ENCODE measurements around the gene CTIF.

Gene CTIF

DNA sequence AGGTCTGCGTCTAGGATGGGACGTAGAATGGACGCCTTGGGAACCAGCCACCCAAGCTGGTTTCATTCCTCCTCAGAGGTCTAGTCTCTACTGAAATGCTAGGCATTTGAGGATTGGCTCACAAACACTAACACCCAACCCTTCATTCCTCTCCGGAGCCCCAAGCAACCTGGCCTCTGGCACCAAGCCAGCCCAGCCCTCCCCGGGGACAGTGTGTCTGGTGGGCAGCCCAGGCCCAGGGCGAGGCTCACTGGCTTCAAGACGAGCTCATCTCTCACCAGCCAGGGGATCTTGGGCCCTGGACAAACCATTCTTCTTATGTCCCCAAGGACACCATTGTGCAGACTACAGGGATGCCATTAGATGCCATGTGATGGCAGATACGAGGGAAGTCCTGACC, 182.5 kb downstream of the CTIF start:
- Histone ChIP-seq H3K9ac (no peak overlapping the region), H4K20me1 (no peaks in the 10 kb centered on the region), H3K4me3 (no peak overlapping the region), H3K36me3 (peaks cover 20% of the 10 kb centered on the region; the same call in 1 of the 2 replicates), H3K9me3 (peaks cover 7% of the 10 kb centered on the region), H3K4me2 (peak overlapping the region; percentile 22), H3K27ac (no peak overlapping the region), H3K4me1 (peaks cover 34% of the 10 kb centered on the region), H3K27me3 (no peaks in the 10 kb centered on the region)
- TF ChIP-seq Cebpa-rat (IDR thresholded peaks at IDR 0.05), result no peak

DNA sequence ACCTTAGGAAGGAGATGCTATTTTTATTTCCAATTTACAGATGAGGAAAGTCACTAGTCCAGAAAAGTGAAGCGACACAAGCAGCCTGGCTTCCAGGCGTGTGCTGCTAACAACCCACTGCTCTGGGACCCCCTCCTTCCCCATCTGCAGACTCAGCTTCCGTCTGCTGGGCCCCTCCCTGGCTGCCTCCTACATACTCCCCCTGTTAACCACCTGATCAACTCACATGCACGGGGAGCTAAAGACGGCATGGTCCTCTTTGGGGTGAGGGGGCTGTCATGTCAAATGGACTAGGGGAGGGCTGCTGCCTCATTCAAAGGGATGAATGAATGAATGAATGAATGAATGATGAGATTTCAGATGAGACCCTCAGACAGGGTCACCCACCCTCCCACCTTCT, 184.2 kb downstream of the CTIF start:
- Histone ChIP-seq H3K9me3 (peaks cover 23% of the 10 kb centered on the region), H3K4me1 (peaks cover 34% of the 10 kb centered on the region), H4K20me1 (no peaks in the 10 kb centered on the region), H3K4me3 (no peak overlapping the region), H3K27me3 (no peaks in the 10 kb centered on the region), H3K36me3 (peaks cover 33% of the 10 kb centered on the region), H3K27ac (no peak overlapping the region), H3K9ac (no peak overlapping the region), H3K4me2 (0 out of 2 replicates have a peak overlapping the region, but pooled peaks have one; percentile 39)
- TF ChIP-seq Cebpa-rat (IDR thresholded peaks at IDR 0.05), result no peak

DNA sequence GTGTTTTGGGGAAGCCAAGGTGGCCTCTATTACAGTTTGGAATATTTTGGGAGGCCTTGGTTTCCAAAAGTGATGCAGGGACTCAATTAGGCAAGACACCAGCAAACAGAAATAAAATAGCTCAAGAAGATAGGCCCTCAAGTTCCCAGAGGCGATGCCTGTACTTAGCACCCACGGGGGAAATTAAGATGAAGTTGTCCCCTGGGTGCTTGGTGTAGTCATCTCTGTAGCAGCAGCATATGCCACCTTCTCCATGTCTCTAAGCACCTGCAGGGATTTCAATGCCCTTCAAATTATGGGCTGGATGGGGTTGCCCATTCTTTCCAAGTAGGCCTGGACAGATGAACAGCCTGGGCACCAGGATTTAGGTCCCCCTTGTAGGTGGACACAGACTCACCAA, 185.0 kb downstream of the CTIF start:
- peak overlapping the region; percentile 39; the same call in 1 of the 2 replicates for H3K4me2 ChIP-seq
- H3K27ac ChIP-seq, result no peak overlapping the region
- H3K27me3 ChIP-seq, result no peaks in the 10 kb centered on the region
- no peak for TF ChIP-seq Cebpa-rat (IDR thresholded peaks at IDR 0.05)
- peaks cover 34% of the 10 kb centered on the region for H3K4me1 ChIP-seq
- H3K4me3 ChIP-seq, result no peak overlapping the region
- H3K9me3 ChIP-seq, result peaks cover 23% of the 10 kb centered on the region
- no peaks in the 10 kb centered on the region for H4K20me1 ChIP-seq
- H3K9ac ChIP-seq, result no peak overlapping the region
- peaks cover 26% of the 10 kb centered on the region for H3K36me3 ChIP-seq

DNA sequence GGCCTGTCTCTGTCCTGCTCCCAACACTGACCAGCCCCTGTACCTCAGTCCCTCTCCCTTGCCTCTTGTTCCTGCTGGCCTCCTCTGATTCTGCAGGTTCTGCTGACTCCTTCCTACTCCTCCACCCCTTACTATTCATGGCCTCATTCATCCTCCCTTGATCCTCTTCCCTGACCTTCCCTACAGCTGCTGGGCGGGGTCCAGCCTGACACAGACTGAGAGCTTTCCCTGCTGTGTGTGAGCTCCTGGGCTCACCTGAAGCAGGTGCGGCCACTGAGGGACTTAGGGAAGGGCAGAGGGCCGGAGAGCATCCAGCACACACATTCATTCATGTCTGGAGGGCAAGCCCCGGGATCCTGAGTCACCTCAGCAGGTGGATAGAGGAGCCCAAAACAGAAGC, 185.6 kb downstream of the CTIF start:
- TF ChIP-seq Cebpa-rat (IDR thresholded peaks at IDR 0.05), result no peak
- no peak overlapping the region for H3K9ac ChIP-seq
- H3K4me3 ChIP-seq, result no peak overlapping the region
- H3K4me2 ChIP-seq, result peak overlapping the region; percentile 16; the same call in 1 of the 2 replicates
- 0 out of 2 replicates have a peak overlapping the region, but pooled peaks have one; percentile 3 for H3K27ac ChIP-seq
- H3K9me3 ChIP-seq, result peaks cover 23% of the 10 kb centered on the region
- H3K27me3 ChIP-seq, result no peaks in the 10 kb centered on the region
- H3K36me3 ChIP-seq, result peaks cover 25% of the 10 kb centered on the region
- no peaks in the 10 kb centered on the region for H4K20me1 ChIP-seq
- peaks cover 34% of the 10 kb centered on the region for H3K4me1 ChIP-seq

DNA sequence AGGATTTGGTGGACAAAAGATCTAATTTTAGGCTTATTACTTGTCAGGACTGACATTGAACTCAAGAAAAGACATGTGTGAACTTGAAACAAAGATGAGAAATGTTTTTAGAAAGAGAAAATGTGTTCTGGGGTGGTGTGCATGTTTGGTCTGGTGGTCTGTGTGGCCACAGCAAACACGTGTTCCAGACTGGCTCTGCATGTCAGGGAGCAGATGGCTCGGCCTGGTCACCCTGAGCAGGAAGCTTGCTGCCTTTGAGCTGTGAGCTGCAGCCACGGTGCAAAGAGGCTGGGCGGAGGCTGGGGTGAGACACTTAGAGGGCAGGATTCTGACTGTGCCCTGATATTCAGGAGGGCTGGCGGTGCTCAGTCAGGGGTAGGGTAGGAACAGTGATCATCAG, 186.1 kb downstream of the CTIF start:
- Histone ChIP-seq H3K4me1 (peaks cover 34% of the 10 kb centered on the region), H3K36me3 (peaks cover 26% of the 10 kb centered on the region), H3K9me3 (peaks cover 23% of the 10 kb centered on the region), H3K9ac (no peak overlapping the region), H4K20me1 (no peaks in the 10 kb centered on the region), H3K27me3 (no peaks in the 10 kb centered on the region), H3K4me2 (peak overlapping the region; percentile 16; the same call in 1 of the 2 replicates), H3K27ac (0 out of 2 replicates have a peak overlapping the region, but pooled peaks have one; percentile 3), H3K4me3 (no peak overlapping the region)
- no peak for TF ChIP-seq Cebpa-rat (IDR thresholded peaks at IDR 0.05)

DNA sequence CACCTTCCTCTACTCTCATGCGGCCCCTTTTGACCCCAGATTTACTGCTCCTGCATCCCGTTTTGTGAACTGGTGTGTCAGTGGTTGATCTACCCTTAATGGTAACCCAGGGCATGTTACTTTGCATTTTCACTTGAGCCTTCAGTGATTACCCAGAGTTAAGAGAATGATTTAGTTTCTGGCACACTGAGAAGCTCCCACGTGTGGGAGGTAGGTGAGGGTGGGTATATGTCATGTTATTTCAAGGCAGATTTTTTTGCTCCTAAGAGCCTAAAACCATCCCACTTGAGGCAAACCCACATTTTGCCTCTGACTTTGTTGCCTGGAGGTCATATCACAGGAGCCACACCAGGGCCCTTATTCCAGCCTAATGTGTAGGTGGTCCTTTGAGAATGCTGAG, 186.7 kb downstream of the CTIF start:
- peaks cover 28% of the 10 kb centered on the region for H3K4me1 ChIP-seq

DNA sequence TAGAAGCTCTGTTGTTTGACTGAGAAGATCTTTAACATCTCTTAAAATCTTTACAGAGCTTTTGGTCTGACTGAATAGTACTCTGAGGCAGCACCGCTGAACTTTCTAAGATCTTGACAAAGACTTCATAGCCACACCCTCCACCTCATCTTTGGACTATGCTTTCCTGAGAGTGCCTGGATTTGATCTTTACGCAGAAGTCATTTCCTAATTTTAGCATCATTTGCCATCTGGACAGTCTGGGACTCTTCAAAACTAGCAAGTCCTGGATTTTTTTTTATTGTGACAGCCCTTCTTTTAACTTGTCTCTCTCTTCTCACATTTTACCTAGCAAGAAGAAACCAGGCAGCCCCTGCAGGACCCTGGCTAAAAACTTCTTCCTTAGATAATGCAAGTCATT, 188.8 kb downstream of the CTIF start:
- Histone ChIP-seq H3K4me1 (peaks cover 17% of the 10 kb centered on the region), H3K27me3 (no peaks in the 10 kb centered on the region), H3K4me2 (no peak overlapping the region), H3K36me3 (peaks cover 21% of the 10 kb centered on the region), H3K9ac (no peak overlapping the region), H3K4me3 (no peak overlapping the region), H3K9me3 (peaks cover 23% of the 10 kb centered on the region), H3K27ac (no peak overlapping the region), H4K20me1 (no peaks in the 10 kb centered on the region)
- TF ChIP-seq Cebpa-rat (IDR thresholded peaks at IDR 0.05), result no peak

More for the DNA sequence above, 186.7 kb downstream of the CTIF start:
- Histone ChIP-seq H4K20me1 (no peaks in the 10 kb centered on the region), H3K27ac (no peak overlapping the region), H3K9ac (no peak overlapping the region), H3K4me3 (no peak overlapping the region), H3K36me3 (peaks cover 26% of the 10 kb centered on the region), H3K4me2 (no peak overlapping the region), H3K9me3 (peaks cover 23% of the 10 kb centered on the region), H3K27me3 (no peaks in the 10 kb centered on the region)
- no peak for TF ChIP-seq Cebpa-rat (IDR thresholded peaks at IDR 0.05)

DNA sequence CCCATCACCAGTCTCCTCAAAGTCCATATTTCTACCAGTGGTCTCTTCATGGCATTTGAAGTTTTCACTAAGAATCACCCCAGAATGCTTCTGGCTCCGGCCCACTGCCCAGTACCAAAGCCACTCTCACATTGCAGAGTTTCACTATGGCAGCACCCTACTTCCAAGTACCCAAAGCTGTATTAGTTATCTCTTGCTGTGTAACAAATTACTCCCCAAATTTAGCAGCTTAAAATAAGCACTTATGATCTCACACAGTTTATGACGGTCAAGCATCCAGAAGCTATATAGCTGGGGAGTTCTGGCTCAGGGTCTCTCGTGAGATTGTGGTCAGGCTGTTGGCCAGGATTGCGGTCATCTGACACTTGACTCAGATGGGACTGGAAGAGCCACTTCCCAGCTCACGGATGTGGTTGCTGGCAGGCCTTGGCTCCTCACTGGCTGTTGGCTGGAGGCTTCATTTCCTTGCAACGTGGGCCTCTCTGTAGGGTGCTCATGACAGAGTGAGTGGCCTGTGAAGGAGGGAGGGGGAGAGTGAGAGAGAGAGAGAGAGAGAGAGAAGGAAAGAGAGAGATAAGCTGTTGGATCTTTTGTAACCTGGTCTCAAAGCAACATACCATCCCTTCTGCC, 189.5 kb downstream of the CTIF start:
- Histone ChIP-seq H3K27ac (no peak overlapping the region), H3K36me3 (peaks cover 20% of the 10 kb centered on the region), H4K20me1 (no peaks in the 10 kb centered on the region), H3K9me3 (peaks cover 23% of the 10 kb centered on the region), H3K27me3 (no peaks in the 10 kb centered on the region), H3K4me3 (no peak overlapping the region), H3K9ac (no peak overlapping the region), H3K4me1 (peaks cover 20% of the 10 kb centered on the region), H3K4me2 (no peak overlapping the region)
- TF ChIP-seq Cebpa-rat (IDR thresholded peaks at IDR 0.05), result no peak

DNA sequence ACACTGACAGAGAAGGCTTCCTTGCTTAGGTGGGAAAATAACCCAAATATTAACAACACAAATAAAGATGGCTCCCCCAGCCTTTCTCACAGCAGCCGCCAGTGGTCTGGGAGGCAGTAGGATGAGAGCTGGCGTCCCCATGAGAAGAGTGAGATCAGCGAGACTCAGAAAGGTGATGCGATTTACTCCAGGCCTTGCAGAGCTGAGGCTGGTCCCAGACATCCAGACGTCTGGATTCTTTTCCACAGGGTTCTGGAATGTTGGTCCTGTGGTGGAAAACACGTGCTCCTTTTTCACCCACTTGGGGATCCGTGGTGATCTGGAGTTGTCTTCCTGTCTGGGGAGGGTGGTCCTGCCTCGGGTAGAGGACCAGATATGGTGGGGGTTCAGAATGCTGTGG, 190.6 kb downstream of the CTIF start:
- no peak for TF ChIP-seq Cebpa-rat (IDR thresholded peaks at IDR 0.05)

DNA sequence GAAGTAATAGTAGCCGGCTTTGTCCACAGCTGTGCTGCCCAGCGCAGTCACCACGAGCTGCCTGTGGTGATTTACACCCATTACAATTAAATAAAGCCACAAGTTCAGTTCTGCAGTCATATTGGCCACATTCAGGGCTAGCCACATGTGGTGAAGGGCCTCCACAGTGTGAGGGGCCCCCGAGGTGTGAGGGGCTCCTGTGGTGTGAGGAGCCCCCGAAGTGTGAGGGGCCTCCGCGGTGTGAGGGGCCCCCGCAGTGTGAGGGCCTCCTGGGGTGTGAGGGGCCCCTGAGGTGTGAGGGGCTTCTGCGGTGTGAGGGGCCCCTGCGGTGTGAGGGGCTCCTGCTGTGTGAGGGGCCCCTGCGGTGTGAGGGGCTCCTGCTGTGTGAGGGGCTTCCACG, 191.2 kb downstream of the CTIF start:
- Histone ChIP-seq H3K36me3 (peaks cover 20% of the 10 kb centered on the region), H3K27ac (no peak overlapping the region), H3K4me1 (peaks cover 17% of the 10 kb centered on the region), H4K20me1 (no peaks in the 10 kb centered on the region), H3K9me3 (peaks cover 23% of the 10 kb centered on the region), H3K4me3 (no peak overlapping the region), H3K9ac (no peak overlapping the region), H3K4me2 (no peak overlapping the region), H3K27me3 (no peaks in the 10 kb centered on the region)
- TF ChIP-seq Cebpa-rat (IDR thresholded peaks at IDR 0.05), result no peak

More for the DNA sequence above, 190.6 kb downstream of the CTIF start:
- no peaks in the 10 kb centered on the region for H4K20me1 ChIP-seq
- H3K36me3 ChIP-seq, result peaks cover 20% of the 10 kb centered on the region
- no peaks in the 10 kb centered on the region for H3K27me3 ChIP-seq
- H3K4me1 ChIP-seq, result peaks cover 20% of the 10 kb centered on the region
- H3K9ac ChIP-seq, result no peak overlapping the region
- no peak overlapping the region for H3K4me3 ChIP-seq
- no peak overlapping the region for H3K27ac ChIP-seq
- H3K9me3 ChIP-seq, result peaks cover 23% of the 10 kb centered on the region
- H3K4me2 ChIP-seq, result no peak overlapping the region
